ENCODE data around the gene TP53. TPM values are rescaled to one million over a fixed set of nuclear protein-coding genes. Genes with fewer than 3 reads are reported as not detected.

The TP53 gene
- total RNA-seq, 1 experiment from 2014 or later, result 129 TPM

DNA sequence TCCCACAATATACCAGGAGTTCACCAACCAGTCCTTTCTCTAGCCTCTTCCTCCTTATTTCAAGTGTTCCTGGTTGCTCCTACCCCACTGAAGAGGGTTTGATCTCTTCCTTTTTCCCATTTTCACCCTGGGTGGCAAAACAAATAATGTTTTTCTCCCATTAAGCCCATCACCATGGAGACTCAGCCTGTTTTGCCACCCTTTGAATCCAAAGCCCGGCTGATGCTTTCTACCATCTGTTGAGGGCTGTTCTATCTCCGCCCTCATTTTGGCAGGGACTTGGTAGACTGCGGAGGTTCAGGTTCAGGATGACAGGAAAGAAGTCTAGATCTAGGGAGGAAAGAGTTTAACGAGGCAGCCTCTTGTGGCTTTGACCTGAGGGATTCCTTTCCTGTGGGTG, 32.8 kb upstream of the TP53 start:
- in situ Hi-C loops (cut with HindIII; ENCODE audit: low pct_unique_long_range_greater_than_20kb, low sequenced_read_pairs), result no loop called here
- no peaks in the 10 kb centered on the region for H3K27me3 ChIP-seq (ENCODE audit: control insufficient read depth, insufficient read depth, low read length)
- intact Hi-C loops (cut with micrococcal nuclease; ENCODE audit: unreplicated experiment), result no loop called here
- H3K27ac ChIP-seq (ENCODE audit: low read length), result no peak overlapping the region
- H3K36me3 ChIP-seq (ENCODE audit: control insufficient read depth, insufficient read depth, low read length), result no peaks in the 10 kb centered on the region
- ChIA-PET CTCF (no interaction called here), POLR2A (no interaction called here)
- DNase-seq (ENCODE audit: low read depth, low spot score) (no peak), ATAC-seq (no peak)
- TF ChIP-seq TCF7L2 (IDR thresholded peaks at IDR 0.05; ENCODE audit: low read depth, low read length) (no peak), SIN3A (IDR thresholded peaks at IDR 0.05; ENCODE audit: borderline replicate concordance, insufficient read depth, low read depth, low read length) (no peak), POLR2AphosphoS5 (IDR thresholded peaks at IDR 0.05; ENCODE audit: low read depth, low read length) (no peak)
- TF ChIP-seq, protein P1, sequence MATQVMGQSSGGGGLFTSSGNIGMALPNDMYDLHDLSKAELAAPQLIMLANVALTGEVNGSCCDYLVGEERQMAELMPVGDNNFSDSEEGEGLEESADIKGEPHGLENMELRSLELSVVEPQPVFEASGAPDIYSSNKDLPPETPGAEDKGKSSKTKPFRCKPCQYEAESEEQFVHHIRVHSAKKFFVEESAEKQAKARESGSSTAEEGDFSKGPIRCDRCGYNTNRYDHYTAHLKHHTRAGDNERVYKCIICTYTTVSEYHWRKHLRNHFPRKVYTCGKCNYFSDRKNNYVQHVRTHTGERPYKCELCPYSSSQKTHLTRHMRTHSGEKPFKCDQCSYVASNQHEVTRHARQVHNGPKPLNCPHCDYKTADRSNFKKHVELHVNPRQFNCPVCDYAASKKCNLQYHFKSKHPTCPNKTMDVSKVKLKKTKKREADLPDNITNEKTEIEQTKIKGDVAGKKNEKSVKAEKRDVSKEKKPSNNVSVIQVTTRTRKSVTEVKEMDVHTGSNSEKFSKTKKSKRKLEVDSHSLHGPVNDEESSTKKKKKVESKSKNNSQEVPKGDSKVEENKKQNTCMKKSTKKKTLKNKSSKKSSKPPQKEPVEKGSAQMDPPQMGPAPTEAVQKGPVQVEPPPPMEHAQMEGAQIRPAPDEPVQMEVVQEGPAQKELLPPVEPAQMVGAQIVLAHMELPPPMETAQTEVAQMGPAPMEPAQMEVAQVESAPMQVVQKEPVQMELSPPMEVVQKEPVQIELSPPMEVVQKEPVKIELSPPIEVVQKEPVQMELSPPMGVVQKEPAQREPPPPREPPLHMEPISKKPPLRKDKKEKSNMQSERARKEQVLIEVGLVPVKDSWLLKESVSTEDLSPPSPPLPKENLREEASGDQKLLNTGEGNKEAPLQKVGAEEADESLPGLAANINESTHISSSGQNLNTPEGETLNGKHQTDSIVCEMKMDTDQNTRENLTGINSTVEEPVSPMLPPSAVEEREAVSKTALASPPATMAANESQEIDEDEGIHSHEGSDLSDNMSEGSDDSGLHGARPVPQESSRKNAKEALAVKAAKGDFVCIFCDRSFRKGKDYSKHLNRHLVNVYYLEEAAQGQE (IDR thresholded peaks at IDR 0.05; ENCODE audit: insufficient read depth in 1 of 2, low read depth in 2 of 2, low read length in 1 of 2), result no peak
- TF ChIP-seq, protein P2, sequence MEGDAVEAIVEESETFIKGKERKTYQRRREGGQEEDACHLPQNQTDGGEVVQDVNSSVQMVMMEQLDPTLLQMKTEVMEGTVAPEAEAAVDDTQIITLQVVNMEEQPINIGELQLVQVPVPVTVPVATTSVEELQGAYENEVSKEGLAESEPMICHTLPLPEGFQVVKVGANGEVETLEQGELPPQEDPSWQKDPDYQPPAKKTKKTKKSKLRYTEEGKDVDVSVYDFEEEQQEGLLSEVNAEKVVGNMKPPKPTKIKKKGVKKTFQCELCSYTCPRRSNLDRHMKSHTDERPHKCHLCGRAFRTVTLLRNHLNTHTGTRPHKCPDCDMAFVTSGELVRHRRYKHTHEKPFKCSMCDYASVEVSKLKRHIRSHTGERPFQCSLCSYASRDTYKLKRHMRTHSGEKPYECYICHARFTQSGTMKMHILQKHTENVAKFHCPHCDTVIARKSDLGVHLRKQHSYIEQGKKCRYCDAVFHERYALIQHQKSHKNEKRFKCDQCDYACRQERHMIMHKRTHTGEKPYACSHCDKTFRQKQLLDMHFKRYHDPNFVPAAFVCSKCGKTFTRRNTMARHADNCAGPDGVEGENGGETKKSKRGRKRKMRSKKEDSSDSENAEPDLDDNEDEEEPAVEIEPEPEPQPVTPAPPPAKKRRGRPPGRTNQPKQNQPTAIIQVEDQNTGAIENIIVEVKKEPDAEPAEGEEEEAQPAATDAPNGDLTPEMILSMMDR (IDR thresholded peaks at IDR 0.05), result no peak
- no peaks in the 10 kb centered on the region for H3K9me3 ChIP-seq (ENCODE audit: control insufficient read depth, insufficient read depth, low read depth, low read length)
- BruUV-seq (replicated peaks), result no TSS peak
- peaks cover 5% of the 10 kb centered on the region for H3K4me1 ChIP-seq (ENCODE audit: control insufficient read depth, insufficient read depth, low read length)
- H3K4me3 ChIP-seq (ENCODE audit: low read depth in 2 of 2, low read length in 2 of 2), result no peak overlapping the region

DNA sequence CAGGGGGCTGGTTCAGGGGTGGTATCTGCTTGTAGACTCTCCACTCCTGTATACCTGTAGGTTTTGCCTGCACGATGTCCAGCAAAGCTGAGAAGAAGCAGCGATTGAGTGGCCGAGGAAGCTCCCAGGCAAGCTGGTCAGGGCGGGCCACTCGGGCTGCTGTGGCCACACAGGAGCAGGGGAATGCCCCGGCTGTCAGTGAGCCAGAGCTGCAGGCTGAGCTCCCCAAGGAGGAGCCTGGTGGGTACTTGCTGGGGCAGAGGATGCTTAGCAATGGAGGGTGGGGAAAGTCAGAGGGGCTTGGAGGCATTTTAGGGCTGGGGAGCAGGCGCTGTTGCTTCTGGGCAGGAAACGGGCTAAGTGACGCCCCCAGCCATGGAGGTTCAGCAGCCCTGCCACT, 32.4 kb upstream of the TP53 start:
- in situ Hi-C loops (cut with HindIII; ENCODE audit: low pct_unique_long_range_greater_than_20kb, low sequenced_read_pairs) (no loop called here), intact Hi-C loops (cut with micrococcal nuclease; ENCODE audit: unreplicated experiment) (no loop called here)
- H3K36me3 ChIP-seq (ENCODE audit: control insufficient read depth, insufficient read depth, low read length), result no peaks in the 10 kb centered on the region
- H3K27me3 ChIP-seq (ENCODE audit: control insufficient read depth, insufficient read depth, low read length), result no peaks in the 10 kb centered on the region
- no peak overlapping the region for H3K4me3 ChIP-seq (ENCODE audit: low read depth in 2 of 2, low read length in 2 of 2)
- H3K9me3 ChIP-seq (ENCODE audit: control insufficient read depth, insufficient read depth, low read depth, low read length), result no peaks in the 10 kb centered on the region
- CTCF ChIA-PET, result no interaction called here
- DNase-seq (ENCODE audit: low read depth, low spot score), result no peak
- peaks cover 5% of the 10 kb centered on the region for H3K4me1 ChIP-seq (ENCODE audit: control insufficient read depth, insufficient read depth, low read length)
- ATAC-seq, result no peak
- POLR2A ChIA-PET, result no interaction called here
- BruUV-seq (replicated peaks), result no TSS peak
- no peak for TF ChIP-seq TCF7L2 (IDR thresholded peaks at IDR 0.05; ENCODE audit: low read depth, low read length)
- no peak for TF ChIP-seq SIN3A (IDR thresholded peaks at IDR 0.05; ENCODE audit: borderline replicate concordance, insufficient read depth, low read depth, low read length)
- TF ChIP-seq, protein P2 (IDR thresholded peaks at IDR 0.05), result no peak
- TF ChIP-seq, protein P1 (IDR thresholded peaks at IDR 0.05; ENCODE audit: insufficient read depth in 1 of 2, low read depth in 2 of 2, low read length in 1 of 2), result no peak
- no peak for TF ChIP-seq POLR2AphosphoS5 (IDR thresholded peaks at IDR 0.05; ENCODE audit: low read depth, low read length)
- no peak overlapping the region for H3K27ac ChIP-seq (ENCODE audit: low read length)
